HepG2 (cell line): ENCODE results near the gene SRSF6. TPM values are rescaled to one million over a fixed set of nuclear protein-coding genes. Genes with fewer than 3 reads are reported as not detected.
A peak's percentile ranks its signal among the peaks of the same experiment; 100 is the strongest.

Source experiments
- ARNT ChIP-seq: fragments of 450-650 bp; IDR thresholded peaks from 2 replicates; pipeline ENCODE4 v1.6.1; 2017
- DMTF1 ChIP-seq: sonication (generic); formaldehyde crosslinking; IDR thresholded peaks from 2 replicates; pipeline ENCODE4 v1.4.0; 2020; ENCODE audit warnings: mild to moderate bottlenecking, missing genetic modification reagents
- EP300 ChIP-seq, 3 experiments: sonication (generic) in 1 of 3; formaldehyde crosslinking in 1 of 3; IDR thresholded peaks; 2 replicates each; pipeline versions ENCODE4 v1.5.1 to v1.6.1; 2011 to 2020; ENCODE audit warnings: low read depth in 2 of 3, low read length in 2 of 3, borderline replicate concordance in 1 of 3, improper control_type of control experiment in 1 of 3, mild to moderate bottlenecking in 1 of 3, missing genetic modification reagents in 1 of 3, moderate library complexity in 1 of 3
- FOSL2 ChIP-seq: sonication (generic); formaldehyde crosslinking; IDR thresholded peaks from 2 replicates; pipeline ENCODE4 v1.4.0; 2020; ENCODE audit warnings: missing genetic modification reagents
- GATAD2A ChIP-seq: IDR thresholded peaks from 2 replicates; pipeline ENCODE4 v1.6.1; 2016
- HDAC1 ChIP-seq: sonication (generic); formaldehyde crosslinking; IDR thresholded peaks from 2 replicates; pipeline ENCODE4 v1.5.1; 2020; ENCODE audit warnings: mild to moderate bottlenecking, missing genetic modification reagents
- JUN ChIP-seq: sonication (generic); formaldehyde crosslinking; IDR thresholded peaks from 2 replicates; pipeline ENCODE4 v1.4.0; 2020; ENCODE audit warnings: mild to moderate bottlenecking, missing genetic modification reagents
- MLX ChIP-seq: IDR thresholded peaks from 2 replicates; pipeline ENCODE4 v1.6.1; 2016
- ONECUT2 ChIP-seq: sonication (generic); formaldehyde crosslinking; IDR thresholded peaks from 2 replicates; pipeline ENCODE4 v1.4.0; 2020; ENCODE audit warnings: missing genetic modification reagents
- PBX2 ChIP-seq: IDR thresholded peaks from 2 replicates; pipeline ENCODE4 v1.6.1; 2016; ENCODE audit warnings: control low read depth
- POLR2G ChIP-seq: fragments of 200-400 bp; formaldehyde crosslinking; IDR thresholded peaks from 2 replicates; pipeline ENCODE4 v1.6.1; 2018; ENCODE audit warnings: mild to moderate bottlenecking, low read depth, low read length, moderate library complexity
- RBFOX2 ChIP-seq: fragments of 200-400 bp; formaldehyde crosslinking; IDR thresholded peaks from 2 replicates; pipeline ENCODE4 v1.6.1; 2017; ENCODE audit warnings: low read depth, mild to moderate bottlenecking, low read length
- REXO4 ChIP-seq: sonication (generic); formaldehyde crosslinking; IDR thresholded peaks from 2 replicates; pipeline ENCODE4 v1.8.0; 2022; ENCODE audit warnings: missing genetic modification reagents, mild to moderate bottlenecking, borderline replicate concordance
- RFX5 ChIP-seq: IDR thresholded peaks from 2 replicates; pipeline ENCODE4 v1.6.1; 2011; ENCODE audit warnings: low read depth, low read length, improper control_type of control experiment
- SP140L ChIP-seq: sonication (generic); formaldehyde crosslinking; IDR thresholded peaks from 2 replicates; pipeline ENCODE4 v1.4.0; 2020; ENCODE audit warnings: missing genetic modification reagents, borderline replicate concordance
- ZMYM4 ChIP-seq: sonication (generic); formaldehyde crosslinking; IDR thresholded peaks from 2 replicates; pipeline ENCODE4 v1.8.1; 2023; ENCODE audit warnings: mild to moderate bottlenecking, missing genetic modification reagents
- ZNF484 ChIP-seq: sonication (generic); formaldehyde crosslinking; IDR thresholded peaks from 2 replicates; pipeline ENCODE4 v1.5.1; 2020; ENCODE audit warnings: mild to moderate bottlenecking, low read depth, missing genetic modification reagents, borderline replicate concordance
- ZNF792 ChIP-seq: IDR thresholded peaks from 2 replicates; pipeline ENCODE4 v1.6.1; 2016
- ZNF878 ChIP-seq: sonication (generic); formaldehyde crosslinking; IDR thresholded peaks from 2 replicates; pipeline ENCODE4 v1.8.1; 2023; ENCODE audit warnings: mild to moderate bottlenecking, missing genetic modification reagents, moderate library complexity
- ZSCAN20 ChIP-seq: sonication (generic); formaldehyde crosslinking; IDR thresholded peaks from 2 replicates; pipeline ENCODE4 v1.4.0; 2020; ENCODE audit warnings: missing genetic modification reagents, mild to moderate bottlenecking, borderline replicate concordance
- polyA plus RNA-seq, 8 experiments: library from polyadenylated mRNA; depleted of rRNA in 3 of 8; stranded (reverse) in 7 of 8; unstranded in 1 of 8; fragments of >200 nt; fragmentation: Illumina TruSeq in 4 of 8; extraction: Trizol in 4 of 8; gene quantifications; 2 replicates each; pipeline versions ENCODE4 v1.2.1 to v1.2.3, GENCODE V29; 2011 to 2016; ENCODE audit warnings: low read depth in 4 of 8, missing spikeins in 1 of 8, mixed read lengths in 1 of 8; ENCODE audit not compliant: insufficient read depth in 1 of 8
- total RNA-seq, 5 experiments: library from RNA; depleted of rRNA; stranded (reverse); fragments of >200 nt; fragmentation: Illumina TruSeq; extraction: Trizol; gene quantifications; 2 replicates each; pipeline ENCODE4 v1.2.3, GENCODE V29; 2016; ENCODE audit warnings: low read depth in 1 of 5
- TF ChIP-seq, protein P1 (sequence below): sonication (generic); formaldehyde crosslinking; IDR thresholded peaks from 2 replicates; pipeline ENCODE4 v1.4.0; 2020; ENCODE audit warnings: mild to moderate bottlenecking, missing genetic modification reagents

SRSF6 gene
- total and polyA plus RNA-seq, 2 of the 13 experiments (the other 11 are each of a cell fraction or from before 2014, with no cell fraction given) = 156 to 194 TPM

GRCh38 chr20:43459022-43459942 is 1.6 kb downstream of the SRSF6 start (continued):
- no peak for TF ChIP-seq SP140L (CRISPR knock-in tag)
- peak; percentile 60; the same call in 1 of the 2 replicates for TF ChIP-seq POLR2G
- TF ChIP-seq, protein P1, sequence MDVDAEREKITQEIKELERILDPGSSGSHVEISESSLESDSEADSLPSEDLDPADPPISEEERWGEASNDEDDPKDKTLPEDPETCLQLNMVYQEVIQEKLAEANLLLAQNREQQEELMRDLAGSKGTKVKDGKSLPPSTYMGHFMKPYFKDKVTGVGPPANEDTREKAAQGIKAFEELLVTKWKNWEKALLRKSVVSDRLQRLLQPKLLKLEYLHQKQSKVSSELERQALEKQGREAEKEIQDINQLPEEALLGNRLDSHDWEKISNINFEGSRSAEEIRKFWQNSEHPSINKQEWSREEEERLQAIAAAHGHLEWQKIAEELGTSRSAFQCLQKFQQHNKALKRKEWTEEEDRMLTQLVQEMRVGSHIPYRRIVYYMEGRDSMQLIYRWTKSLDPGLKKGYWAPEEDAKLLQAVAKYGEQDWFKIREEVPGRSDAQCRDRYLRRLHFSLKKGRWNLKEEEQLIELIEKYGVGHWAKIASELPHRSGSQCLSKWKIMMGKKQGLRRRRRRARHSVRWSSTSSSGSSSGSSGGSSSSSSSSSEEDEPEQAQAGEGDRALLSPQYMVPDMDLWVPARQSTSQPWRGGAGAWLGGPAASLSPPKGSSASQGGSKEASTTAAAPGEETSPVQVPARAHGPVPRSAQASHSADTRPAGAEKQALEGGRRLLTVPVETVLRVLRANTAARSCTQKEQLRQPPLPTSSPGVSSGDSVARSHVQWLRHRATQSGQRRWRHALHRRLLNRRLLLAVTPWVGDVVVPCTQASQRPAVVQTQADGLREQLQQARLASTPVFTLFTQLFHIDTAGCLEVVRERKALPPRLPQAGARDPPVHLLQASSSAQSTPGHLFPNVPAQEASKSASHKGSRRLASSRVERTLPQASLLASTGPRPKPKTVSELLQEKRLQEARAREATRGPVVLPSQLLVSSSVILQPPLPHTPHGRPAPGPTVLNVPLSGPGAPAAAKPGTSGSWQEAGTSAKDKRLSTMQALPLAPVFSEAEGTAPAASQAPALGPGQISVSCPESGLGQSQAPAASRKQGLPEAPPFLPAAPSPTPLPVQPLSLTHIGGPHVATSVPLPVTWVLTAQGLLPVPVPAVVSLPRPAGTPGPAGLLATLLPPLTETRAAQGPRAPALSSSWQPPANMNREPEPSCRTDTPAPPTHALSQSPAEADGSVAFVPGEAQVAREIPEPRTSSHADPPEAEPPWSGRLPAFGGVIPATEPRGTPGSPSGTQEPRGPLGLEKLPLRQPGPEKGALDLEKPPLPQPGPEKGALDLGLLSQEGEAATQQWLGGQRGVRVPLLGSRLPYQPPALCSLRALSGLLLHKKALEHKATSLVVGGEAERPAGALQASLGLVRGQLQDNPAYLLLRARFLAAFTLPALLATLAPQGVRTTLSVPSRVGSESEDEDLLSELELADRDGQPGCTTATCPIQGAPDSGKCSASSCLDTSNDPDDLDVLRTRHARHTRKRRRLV (CRISPR knock-in tag) = no peak
- no peak for TF ChIP-seq JUN (CRISPR knock-in tag)
- TF ChIP-seq ZMYM4 (CRISPR knock-in tag) = peak; percentile 49; the same call in 1 of the 2 replicates
- no peak for TF ChIP-seq ZNF484 (CRISPR knock-in tag)
- TF ChIP-seq HDAC1 (CRISPR knock-in tag) = peak; percentile 54; the same call in 1 of the 2 replicates
- no peak for TF ChIP-seq EP300 (IDR thresholded peaks at IDR 0.05; ENCODE audit: low read depth in 2 of 2, low read length in 2 of 2)
- peak; percentile 22; the same call in 1 of the 2 replicates for TF ChIP-seq EP300 (CRISPR knock-in tag; IDR thresholded peaks at IDR 0.05; ENCODE audit: borderline replicate concordance)
- no peak for TF ChIP-seq PBX2 (CRISPR knock-in tag)
- TF ChIP-seq FOSL2 = peak; percentile 40; the same call in 1 of the 2 replicates
- TF ChIP-seq ZNF792 (CRISPR knock-in tag) = no peak
- no peak for TF ChIP-seq ZSCAN20
- TF ChIP-seq RFX5 = no peak
- TF ChIP-seq RBFOX2 = peak; percentile 21; the same call in 1 of the 2 replicates
- no peak for TF ChIP-seq REXO4 (CRISPR knock-in tag)
- no peak for TF ChIP-seq ARNT
- TF ChIP-seq ZNF878 (CRISPR knock-in tag) = no peak
- peak; percentile 31; the same call in 1 of the 2 replicates for TF ChIP-seq GATAD2A (CRISPR knock-in tag)
- no peak for TF ChIP-seq ONECUT2 (CRISPR knock-in tag)
- TF ChIP-seq DMTF1 (CRISPR knock-in tag) = no peak
- peak; percentile 39; the same call in 1 of the 2 replicates for TF ChIP-seq MLX (CRISPR knock-in tag)
